Non-pigmented ciliary epithelial cell (primary cell): ENCODE measurements around the gene ZNF750.
A peak's percentile ranks its signal among the peaks of the same experiment; 100 is the strongest.

Source experiments
- DNase-seq: peaks from one replicate; pipeline ENCODE4 v3.0.0-alpha.2; 2010; ENCODE audit warnings: low read depth

The ZNF750 gene

GRCh38 chr17:82859431-82860403 is 19.9 kb upstream of the ZNF750 start:
- peak; percentile 41 for DNase-seq

GRCh38 chr17:82858376-82859126 is 18.7 kb upstream of the ZNF750 start:
- DNase-seq: no peak

GRCh38 chr17:82856361-82856760 is 16.5 kb upstream of the ZNF750 start:
- DNase-seq: no peak

- DNase-seq: no peak
These were observed 14.4 kb upstream of the ZNF750 start for GRCh38 chr17:82854226-82854625.

GRCh38 chr17:82851381-82851780 is 11.6 kb upstream of the ZNF750 start:
- DNase-seq: no peak

- DNase-seq: no peak
These were observed 9.5 kb upstream of the ZNF750 start for GRCh38 chr17:82849076-82849945.

GRCh38 chr17:82848022-82848592 is 8.3 kb upstream of the ZNF750 start:
- peak; percentile 38 for DNase-seq

- DNase-seq: no peak
These were observed 6.4 kb upstream of the ZNF750 start for GRCh38 chr17:82846061-82846691.

GRCh38 chr17:82845163-82845807 is 5.5 kb upstream of the ZNF750 start:
- no peak for DNase-seq

- no peak for DNase-seq
These were observed 5.0 kb upstream of the ZNF750 start for GRCh38 chr17:82844796-82845162.

- DNase-seq: no peak
These were observed 4.3 kb upstream of the ZNF750 start for GRCh38 chr17:82843904-82844680.

- DNase-seq: no peak
These were observed 2.2 kb upstream of the ZNF750 start for GRCh38 chr17:82841921-82842596.

GRCh38 chr17:82840431-82840831 is 609 bp upstream of the ZNF750 start:
- DNase-seq: no peak

- DNase-seq: no peak
These were observed 1.3 kb downstream of the ZNF750 start for GRCh38 chr17:82838386-82839063.

- no peak for DNase-seq
These were observed 2.1 kb downstream of the ZNF750 start for GRCh38 chr17:82837586-82838320.

GRCh38 chr17:82836823-82837357 is 2.9 kb downstream of the ZNF750 start:
- DNase-seq: no peak

- DNase-seq: no peak
These were observed 3.9 kb downstream of the ZNF750 start for GRCh38 chr17:82835766-82836512.
